Gastrocnemius medialis (tissue), 4 donors: ENCODE results near the gene NDUFS6.

Experiments used
- CTCF ChIP-seq, 5 experiments: fragments of 450-650 bp in 3 of 5; fragments of 200-600 bp in 2 of 5; sonication (generic) in 2 of 5; IDR thresholded peaks in 4 of 5; conservative IDR thresholded peaks in 1 of 5; 1 replicate in 4 of 5; 2 replicates in 1 of 5; pipeline ENCODE4 v1.5.1; 2016 to 2019; ENCODE audit warnings: antibody characterized with exemption in 5 of 5, mild to moderate bottlenecking in 3 of 5, moderate library complexity in 3 of 5
- POLR2A ChIP-seq, 2 donors: fragments of 450-650 bp; IDR thresholded peaks; one replicate each; pipeline ENCODE4 v1.6.1; 2017; ENCODE audit warnings: antibody characterized with exemption in 2 of 2, mild to moderate bottlenecking in 2 of 2, moderate library complexity in 2 of 2

- no peak for TF ChIP-seq CTCF (IDR thresholded peaks at IDR 0.05 in 4 of 5, conservative IDR thresholded peaks at IDR 0.05 in 1 of 5)
- no peak for TF ChIP-seq POLR2A (IDR thresholded peaks at IDR 0.05)
These were observed 14.4 kb upstream of the NDUFS6 start for GRCh38 chr5:1786621-1787471.
